SH-SY5Y (cell line): ENCODE measurements around the gene APOC3.

Experiments used
- GATA2 ChIP-seq: IDR thresholded peaks from 2 replicates; pipeline ENCODE4 v1.6.1; 2011; ENCODE audit warnings: mild to moderate bottlenecking, low read depth, low read length
- GATA3 ChIP-seq: IDR thresholded peaks from 2 replicates; pipeline ENCODE4 v1.6.1; 2011; ENCODE audit warnings: low read depth, mild to moderate bottlenecking, low read length, moderate library complexity

DNA sequence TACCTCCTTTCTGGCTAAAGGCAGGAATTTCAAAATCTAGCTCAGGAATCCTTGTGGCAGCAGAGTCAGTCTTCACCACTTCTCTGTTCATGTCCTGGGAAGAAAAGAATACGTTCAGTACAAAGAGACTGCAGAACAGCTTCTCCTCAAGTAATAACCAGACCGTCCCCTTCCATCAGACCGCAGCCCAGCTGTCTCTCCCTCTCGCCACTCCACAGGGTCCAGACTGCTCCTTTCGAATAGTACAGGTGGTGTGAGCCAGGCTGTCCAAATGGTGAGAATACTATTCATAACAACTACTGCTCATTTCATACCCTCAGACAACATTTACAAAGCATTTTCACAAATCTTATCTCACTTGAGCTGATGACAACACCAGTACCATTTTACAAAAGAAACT, 42.7 kb upstream of the APOC3 start:
- TF ChIP-seq GATA2 (no peak), GATA3 (no peak)
